Measurements from ENCODE around the gene BANF2.

- no peak for TF ChIP-seq YY1 (IDR thresholded peaks at IDR 0.05; ENCODE audit: insufficient read depth, insufficient read length)
- no peak for TF ChIP-seq SUZ12 (IDR thresholded peaks at IDR 0.05; ENCODE audit: extremely low read depth, insufficient read depth, insufficient read length)
These were observed 35.6 kb upstream of the BANF2 start for GRCh38 chr20:17664025-17664633.
